GM12873 (cell line): ENCODE results near the gene ADTRP.

Experiments used
- CTCF ChIP-seq: IDR thresholded peaks from 2 replicates; pipeline ENCODE4 v1.5.1; 2012; ENCODE audit warnings: low read depth, mild to moderate bottlenecking, moderate library complexity, low read length, control low read depth; ENCODE audit not compliant: insufficient read depth; ENCODE audit errors: missing control alignments

Gene ADTRP

GRCh38 chr6:11782524-11782923 is 3.9 kb upstream of the ADTRP start:
- TF ChIP-seq CTCF: no peak

- TF ChIP-seq CTCF: no peak
These were observed 1.5 kb upstream of the ADTRP start for GRCh38 chr6:11780097-11780428.

- no peak for TF ChIP-seq CTCF
These were observed 910 bp upstream of the ADTRP start for GRCh38 chr6:11779329-11780096.

GRCh38 chr6:11778036-11778435 is 567 bp downstream of the ADTRP start:
- TF ChIP-seq CTCF: no peak

- no peak for TF ChIP-seq CTCF
These were observed 2.7 kb downstream of the ADTRP start for GRCh38 chr6:11775791-11776409.

- no peak for TF ChIP-seq CTCF
These were observed 4.2 kb downstream of the ADTRP start for GRCh38 chr6:11774426-11774825.

- TF ChIP-seq CTCF: no peak
These were observed 5.0 kb downstream of the ADTRP start for GRCh38 chr6:11773581-11773980.
